GM11168 (cell line): ENCODE measurements around the gene FGFRL1.
"Not testable (repeated sequence)": the region's sequence is repeated elsewhere in the genome, so short reads cannot be mapped to it uniquely, and the experiment has no call there.

Experiments
- in situ Hi-C: fragments of 300-500 bp; cut with MboI; formaldehyde crosslinking; loops from one replicate; pipeline ENCODE4 v1.12.0; 2022; ENCODE audit warnings: low sequenced_read_pairs; ENCODE audit not compliant: unreplicated experiment

Gene FGFRL1

DNA sequence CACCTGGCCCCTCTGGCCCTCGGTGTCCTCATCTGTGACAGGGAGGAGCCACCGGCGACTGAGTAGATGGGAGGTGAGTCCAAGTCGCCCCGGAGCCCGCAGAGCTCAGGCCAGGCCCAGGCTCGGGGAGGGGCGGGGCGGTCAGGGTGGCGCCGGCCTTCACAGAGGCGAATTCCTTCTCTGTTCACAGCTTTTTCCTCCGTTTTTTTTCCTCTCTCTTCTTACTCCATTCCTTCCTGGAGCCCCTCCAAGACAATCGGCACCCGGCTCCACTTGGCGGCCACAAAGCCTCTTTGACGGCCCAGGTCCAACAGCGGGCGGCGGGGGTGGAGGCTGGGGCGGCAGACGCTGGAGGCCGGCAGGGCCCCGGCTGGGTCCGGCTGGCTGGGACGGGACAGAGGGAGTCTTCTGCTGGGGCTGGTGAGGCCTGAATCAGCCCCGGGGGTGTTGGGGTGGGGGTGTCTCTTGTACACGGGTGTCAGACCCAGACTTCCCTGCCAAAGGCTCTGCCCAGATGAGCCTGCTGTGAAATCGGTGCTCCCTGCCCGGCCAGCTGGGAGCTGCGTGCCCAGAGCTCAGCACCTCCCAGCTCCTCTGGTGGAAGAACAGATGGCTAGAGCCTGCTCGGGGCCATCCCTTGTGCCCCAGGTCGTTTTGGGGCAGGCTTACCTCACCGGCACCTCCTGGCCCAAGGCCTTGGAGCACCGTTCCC, 22.6 kb downstream of the FGFRL1 start:
- in situ Hi-C loops, result no loop called here

DNA sequence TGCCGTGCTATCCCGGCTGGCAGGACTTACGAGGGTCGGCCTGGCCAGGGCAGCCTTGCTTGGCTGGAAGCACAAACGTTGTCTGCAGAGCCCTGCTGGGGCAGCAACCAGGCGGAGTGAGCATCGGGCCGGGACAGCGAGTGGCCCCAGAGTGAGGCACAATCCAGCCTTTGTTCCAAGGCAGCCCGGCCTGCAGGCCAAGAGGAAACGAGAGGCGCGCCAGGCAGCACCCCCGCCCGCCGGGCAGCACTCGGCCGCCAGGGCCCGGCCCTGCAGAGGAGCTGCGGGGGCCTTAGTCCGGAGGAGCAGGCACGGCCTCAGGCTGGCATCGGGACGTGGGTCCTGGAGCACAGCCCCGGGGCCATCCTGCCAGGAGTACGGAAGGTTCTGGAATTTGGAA, 24.1 kb downstream of the FGFRL1 start:
- in situ Hi-C loops, result no loop called here

DNA sequence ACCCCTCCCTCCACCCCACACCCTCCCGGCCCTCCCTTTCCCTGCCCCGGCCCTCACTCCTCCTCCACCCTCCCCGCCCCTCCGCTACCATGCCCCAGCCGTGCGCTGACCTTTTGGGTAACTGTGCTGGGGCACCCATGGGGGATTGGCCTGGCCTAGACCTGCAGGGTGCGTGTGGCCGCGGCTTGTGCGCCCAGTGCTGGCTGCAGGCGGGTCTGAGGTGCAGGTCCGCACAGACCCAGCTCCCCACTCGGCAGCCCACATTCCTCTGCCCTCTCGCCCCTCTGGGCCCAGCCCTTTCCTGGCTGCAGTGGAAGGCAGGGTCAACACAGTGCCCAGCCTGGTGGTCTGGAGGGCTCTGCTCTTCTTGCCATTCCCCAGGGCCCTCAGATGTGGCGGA, 24.7 kb downstream of the FGFRL1 start:
- in situ Hi-C loops, result no loop called here

- in situ Hi-C loops, result no loop called here
Measured at GRCh38 chr4:1036976-1037810, 25.8 kb downstream of the FGFRL1 start.

DNA sequence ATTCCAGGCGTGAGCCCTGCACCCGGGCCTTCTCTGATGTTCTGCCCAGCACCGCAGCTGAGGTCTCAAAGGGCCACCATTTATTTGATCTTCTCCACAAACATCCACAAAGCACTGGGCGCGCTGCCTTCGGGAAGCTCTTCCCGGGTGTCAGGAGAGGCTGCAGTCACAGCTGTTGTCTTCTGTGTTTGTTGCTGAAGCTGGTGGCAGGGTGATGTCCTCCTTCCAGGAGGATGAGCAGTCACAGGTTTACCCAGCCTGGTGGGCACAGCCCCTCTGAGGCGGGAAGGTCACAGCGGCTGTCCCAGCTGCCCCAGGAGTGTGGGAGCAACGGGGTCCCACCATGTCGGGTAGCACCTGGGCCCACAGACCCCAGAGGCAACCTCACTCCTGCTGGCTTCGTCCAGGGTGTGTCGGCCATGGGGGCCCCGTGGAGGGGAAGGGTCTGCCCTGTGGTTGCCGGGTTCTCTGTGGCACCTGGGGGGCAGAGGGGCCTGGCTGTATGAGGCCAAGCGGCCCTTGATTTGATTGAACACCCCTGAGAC, 27.6 kb downstream of the FGFRL1 start:
- in situ Hi-C loops, result no loop called here

DNA sequence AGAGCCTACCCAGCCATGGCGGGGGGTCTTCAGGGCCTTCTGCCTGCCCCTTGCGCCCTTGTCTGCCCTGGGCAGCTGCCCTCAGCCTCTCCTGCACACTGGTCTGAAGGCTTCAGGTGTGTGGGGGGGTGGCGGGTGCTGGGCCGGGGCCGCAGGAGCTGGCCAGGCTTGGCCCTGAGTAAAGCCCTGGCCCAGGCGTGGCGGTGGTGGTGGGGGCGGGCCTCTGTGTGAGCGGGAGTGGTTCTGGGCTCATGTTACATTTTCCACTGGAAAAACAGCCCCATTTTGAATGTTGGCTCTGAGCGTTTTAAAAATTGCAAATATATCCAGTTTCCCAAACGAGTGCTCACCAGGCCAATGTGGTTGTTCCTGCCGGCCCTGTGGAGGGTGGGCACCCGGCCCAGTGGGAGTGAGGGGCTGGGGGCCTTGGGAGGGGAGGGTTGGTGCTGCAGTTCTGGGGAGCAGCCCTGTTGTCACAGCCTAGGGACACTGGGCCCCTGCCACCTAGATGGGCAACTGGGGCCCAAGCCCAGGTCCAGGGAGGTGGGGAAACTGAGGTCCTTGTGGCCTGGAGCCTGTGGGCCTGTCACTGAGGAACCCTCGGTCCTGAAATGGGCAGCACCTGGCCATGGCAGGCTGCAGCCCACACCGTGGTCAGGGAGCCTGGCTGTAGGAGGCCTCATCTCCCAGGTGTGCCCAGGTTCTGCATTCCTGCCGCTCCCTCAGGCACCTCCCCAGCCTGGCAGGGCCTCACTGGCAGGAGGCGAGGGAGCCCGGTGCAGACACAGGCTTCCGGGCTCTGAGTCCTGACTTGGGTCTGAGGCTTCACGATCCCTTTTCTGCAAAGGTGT, 28.3 kb downstream of the FGFRL1 start:
- in situ Hi-C loops, result no loop called here

- in situ Hi-C loops, result no loop called here
Measured at GRCh38 chr4:1040344-1041146, 29.1 kb downstream of the FGFRL1 start.

GRCh38 chr4:1041147-1041935, 29.9 kb downstream of the FGFRL1 start:
- in situ Hi-C loops, result no loop called here

DNA sequence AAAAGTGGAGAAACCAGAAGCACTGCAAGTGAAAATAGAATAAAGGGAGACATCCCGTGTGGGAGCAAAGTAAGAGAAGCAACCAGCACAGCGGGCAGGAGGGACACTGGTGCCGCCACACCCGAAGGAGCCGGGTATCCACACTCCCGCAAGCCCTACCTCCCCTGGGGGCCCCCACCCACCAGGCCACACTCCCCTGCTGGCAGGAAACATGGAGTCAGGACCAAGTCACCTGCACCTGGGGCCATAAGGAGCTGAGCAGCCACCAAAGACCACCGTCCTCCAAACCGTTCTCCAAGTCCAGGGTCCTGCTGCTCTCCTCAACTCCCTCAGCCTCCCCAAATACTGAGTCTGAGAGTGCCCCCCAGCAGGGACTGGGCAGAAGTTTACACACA, 30.5 kb downstream of the FGFRL1 start:
- in situ Hi-C loops, result no loop called here

- in situ Hi-C loops, result no loop called here
Measured at GRCh38 chr4:1042352-1043055, 31.1 kb downstream of the FGFRL1 start.

DNA sequence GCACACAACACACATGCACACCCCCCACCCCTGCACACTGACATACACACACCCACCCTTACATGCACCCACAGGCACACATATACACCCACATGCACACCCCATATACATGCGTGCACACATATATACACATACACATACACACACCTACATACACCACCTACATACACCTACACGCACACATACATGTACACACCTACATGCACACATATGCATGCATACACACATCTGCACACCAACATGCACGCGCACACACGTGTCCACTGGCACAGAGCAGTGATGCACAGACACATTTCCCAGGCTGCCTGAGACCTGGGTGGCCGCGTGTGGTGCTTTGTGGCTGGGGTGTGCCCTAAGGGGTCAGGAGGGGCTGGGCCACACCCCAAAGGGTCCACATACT, 31.7 kb downstream of the FGFRL1 start:
- in situ Hi-C loops, result no loop called here

- in situ Hi-C loops, result no loop called here
Measured at GRCh38 chr4:1043651-1044468, 32.4 kb downstream of the FGFRL1 start.

- in situ Hi-C loops, result no loop called here
Measured at GRCh38 chr4:1044469-1045192, 33.2 kb downstream of the FGFRL1 start.

GRCh38 chr4:1045193-1045594, 33.8 kb downstream of the FGFRL1 start:
- in situ Hi-C loops, result no loop called here

DNA sequence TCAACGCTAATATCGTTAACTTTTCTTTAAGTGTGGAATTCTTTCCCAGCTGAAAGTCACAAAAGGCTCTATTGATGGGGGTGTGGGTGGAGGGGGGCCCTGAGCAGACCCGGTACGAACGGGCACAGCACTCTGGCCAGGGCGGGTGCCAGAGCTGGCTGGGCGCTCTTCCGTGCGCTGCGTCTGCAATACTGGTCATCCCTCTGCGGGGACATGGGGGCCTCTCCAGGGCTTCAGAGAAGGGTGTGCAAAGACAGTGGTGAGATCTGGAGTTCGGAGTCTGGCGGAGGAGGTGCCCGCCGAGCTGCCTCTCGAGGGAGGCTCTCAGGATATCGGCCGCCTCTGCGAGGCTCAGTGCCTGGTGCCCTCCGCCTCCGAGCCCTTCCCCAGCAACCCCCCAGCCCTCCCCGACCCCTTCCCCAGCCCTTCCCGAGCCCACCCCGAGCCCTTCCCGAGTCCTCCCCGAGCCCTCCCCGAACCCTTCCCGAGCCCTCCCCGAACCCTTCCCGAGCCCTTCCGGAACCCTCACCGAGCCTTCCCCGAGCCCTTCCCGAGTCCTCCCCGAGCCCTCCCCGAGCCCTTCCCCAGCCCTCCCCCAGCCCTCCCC, 34.3 kb downstream of the FGFRL1 start:
- in situ Hi-C loops, result no loop called here

DNA sequence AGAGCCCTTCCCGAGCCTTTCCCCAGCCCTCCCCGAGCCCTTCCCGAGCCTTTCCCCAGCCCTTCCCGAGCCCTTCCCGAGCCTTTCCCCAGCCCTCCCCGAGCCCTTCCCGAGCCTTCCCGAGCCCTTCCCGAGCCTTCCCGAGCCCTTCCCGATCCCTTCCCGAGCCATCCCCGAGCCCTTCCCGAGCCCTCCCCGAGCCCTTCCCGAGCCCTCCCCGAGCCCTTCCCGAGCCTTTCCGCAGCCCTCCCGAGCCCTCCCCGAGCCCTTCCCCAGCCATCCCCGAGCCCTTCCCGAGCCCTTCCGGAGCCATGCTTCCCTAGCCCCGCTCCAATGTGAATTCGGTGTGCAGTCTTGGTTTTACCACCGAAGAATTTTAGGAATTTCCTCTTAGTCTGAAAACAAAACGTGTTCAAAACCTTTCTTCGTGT, 35.2 kb downstream of the FGFRL1 start:
- in situ Hi-C loops, result not testable (repeated sequence)
